Measurements from ENCODE around the gene TSPO2. TPM values are rescaled to one million over a fixed set of nuclear protein-coding genes. Genes with fewer than 3 reads are reported as not detected.

TSPO2 gene
- total RNA-seq, 1 experiment from 2014 or later: not detected

GRCh38 chr6:41039060-41039998 is 2.9 kb upstream of the TSPO2 start, which contains the start of gene UNC5CL:
Gene UNC5CL, minus strand, starts transcription at chr6:41039221. Its CDS starts 4,147 bp downstream, at chr6:41035074.
- H3K36me3 ChIP-seq (ENCODE audit: control insufficient read depth in 1 of 2, insufficient read depth in 2 of 2, low read length in 2 of 2): no peaks in the 10 kb centered on the region
- peak within 1 kb of the TSS; percentile 54 for H3K4me2 ChIP-seq (ENCODE audit: low read length)
- no peaks in the 10 kb centered on the region for H3K9me3 ChIP-seq (ENCODE audit: control insufficient read depth in 1 of 2, insufficient read depth in 1 of 2, low read depth in 1 of 2, low read length in 2 of 2)
- no peaks in the 10 kb centered on the region for H4K20me1 ChIP-seq (ENCODE audit: insufficient read depth)
- no peak within 1 kb of the TSS for H3K9ac ChIP-seq (ENCODE audit: low read length)
- ChIA-PET CTCF (interaction anchor here (0.7 to 2.9 kb wide), 14 partner anchors 10 to 1671 kb away, joined by 3 to 22 read pairs (median 3); partner anchors contain the start of genes NFYA and OARD1), RAD21 (ENCODE audit: low non-redundant PET in 1 of 2, low total read pairs in 2 of 2, uncharacterized antibody in 2 of 2, unreplicated experiment in 2 of 2) (no interaction called here), POLR2A (no interaction called here)
- ATAC-seq (peak; percentile 91), DNase-seq (ENCODE audit: low read depth, low spot score) (peak; percentile 27)
- H3K79me2 ChIP-seq (ENCODE audit: insufficient read depth, low read length): no peaks in the 10 kb centered on the region
- intact Hi-C loops (cut with micrococcal nuclease): no loop called here
- no TSS peak for BruUV-seq (replicated peaks)
- H3K27me3 ChIP-seq (ENCODE audit: insufficient read depth, low read length): no peaks in the 10 kb centered on the region
- peaks cover 23 to 43% of the 10 kb centered on the region in 2 experiments; a peak in 3 of 4 replicates for H3K4me1 ChIP-seq (ENCODE audit: control insufficient read depth in 1 of 2, insufficient read depth in 2 of 2, low read length in 2 of 2)
- no peak for TF ChIP-seq SRF (IDR thresholded peaks at IDR 0.05; ENCODE audit: low read depth)
- no peak for TF ChIP-seq CEBPB (IDR thresholded peaks at IDR 0.05; ENCODE audit: low read depth)
- TF ChIP-seq CTCF (IDR thresholded peaks at IDR 0.05 in 2 of 3, conservative IDR thresholded peaks at IDR 0.05 in 1 of 3; ENCODE audit: borderline replicate concordance in 1 of 3, insufficient read depth in 1 of 3, low read depth in 2 of 3, low read length in 2 of 3): peak; percentile 76 to 96 (median 93)
- no peak for TF ChIP-seq TCF7L2 (IDR thresholded peaks at IDR 0.05; ENCODE audit: borderline replicate concordance, extremely low read depth, insufficient read depth, insufficient read length)
- TF ChIP-seq CBX3 (IDR thresholded peaks at IDR 0.05; ENCODE audit: low read depth): 0 out of 2 replicates have a peak, but pooled peaks have one; percentile 33
- no peak for TF ChIP-seq EGR1 (IDR thresholded peaks at IDR 0.05; ENCODE audit: low read depth)
- TF ChIP-seq YY1 (IDR thresholded peaks at IDR 0.05; ENCODE audit: extremely low read depth, insufficient replicate concordance, low read depth, low read length): no peak
- TF ChIP-seq RAD21 (IDR thresholded peaks at IDR 0.05; ENCODE audit: low read depth): peak; percentile 71
- peak within 1 kb of the TSS; percentile 80 for H2AFZ ChIP-seq (ENCODE audit: low read depth, low read length, poor library complexity, severe bottlenecking)
- peak within 1 kb of the TSS; percentile 39; the same call in 1 of the 2 replicates for H3K27ac ChIP-seq (ENCODE audit: low read depth, low read length)
- H3K9me2 ChIP-seq (ENCODE audit: insufficient read depth): no peaks in the 10 kb centered on the region
- 0 out of 4 replicates have a peak within 1 kb of the TSS, but pooled peaks of 1 of the 2 experiments have one; percentile 2 for H3K4me3 ChIP-seq (replicated peaks in 1 of 2; ENCODE audit: low read depth in 1 of 2, low read length in 2 of 2)
